22Rv1 (cell line): ENCODE data around the gene MUTYH.

Experiments used
- CTCF ChIP-seq: fragments of 450-650 bp; IDR thresholded peaks from 2 replicates; pipeline ENCODE4 v1.5.1; 2017; ENCODE audit warnings: mild to moderate bottlenecking
- ZFX ChIP-seq: fragments of 450-650 bp; IDR thresholded peaks from 2 replicates; pipeline ENCODE4 v1.6.1; 2017; ENCODE audit warnings: antibody characterized with exemption, borderline replicate concordance

DNA sequence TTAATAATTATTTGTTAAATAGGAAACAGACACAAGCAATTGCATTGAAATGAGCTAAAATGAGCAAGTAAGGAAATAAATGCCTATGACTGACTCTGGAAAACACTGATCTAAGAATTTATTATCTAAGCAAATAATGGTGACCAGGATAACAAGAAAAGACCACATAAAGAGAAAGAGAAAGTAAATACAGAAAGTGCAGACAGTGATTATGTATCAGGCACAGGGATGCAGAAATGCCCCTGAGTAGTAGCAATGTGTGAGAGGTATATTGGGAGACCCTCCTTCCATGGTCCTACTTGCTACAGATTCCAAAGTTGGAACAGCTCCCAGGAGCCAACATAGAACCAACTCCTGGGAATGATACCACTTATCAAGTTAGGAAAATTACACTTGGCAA is 33.3 kb upstream of the MUTYH start:
- no peak for TF ChIP-seq CTCF
- TF ChIP-seq ZFX, result no peak
